Cardiac septum (tissue), 1 donor: ENCODE data around the gene PSD. TPM values are rescaled to one million over a fixed set of nuclear protein-coding genes. Genes with fewer than 3 reads are reported as not detected.

Experiments used
- DNase-seq: peaks from one replicate; pipeline ENCODE4 v3.0.0-alpha.2; 2020; ENCODE audit warnings: low spot score
- intact Hi-C: fragments of 100-400 bp; cut with DNase I; formaldehyde crosslinking; loops from one replicate; pipeline ENCODE4 v1.14.0; 2022
- total RNA-seq: library from RNA; stranded (reverse); fragmentation: NEBNext Ultra II Directional; extraction: Animal tissue kit (Norgen Biotek cat#: 25700); gene quantifications from one replicate; pipeline ENCODE4 v1.2.1, GENCODE V29; 2021
- donor health status: DM: no; HTN: no; CAD: no.

PSD gene
- total RNA-seq, 1 donor from 2014 or later: 1.7 TPM

GRCh38 chr10:102449321-102450123, 30.9 kb upstream of the PSD start:
- intact Hi-C loops: no loop called here
- no peak for DNase-seq

GRCh38 chr10:102444851-102445250, 26.3 kb upstream of the PSD start:
- intact Hi-C loops: no loop called here

GRCh38 chr10:102438374-102438773, 19.8 kb upstream of the PSD start:
- intact Hi-C loops: no loop called here
- DNase-seq: no peak

More at GRCh38 chr10:102444851-102445250, 26.3 kb upstream of the PSD start:
- no peak for DNase-seq

GRCh38 chr10:102437515-102437914, 18.9 kb upstream of the PSD start:
- no peak for DNase-seq
- intact Hi-C loops: no loop called here

- intact Hi-C loops: no loop called here
- no peak for DNase-seq
Measured at GRCh38 chr10:102436312-102436711, 17.7 kb upstream of the PSD start.

- intact Hi-C loops: no loop called here
- DNase-seq: no peak
Measured at GRCh38 chr10:102435529-102436233, 17.1 kb upstream of the PSD start.

- intact Hi-C loops: no loop called here
- no peak for DNase-seq
Measured at GRCh38 chr10:102435133-102435497, 16.5 kb upstream of the PSD start.

- no peak for DNase-seq
Measured at GRCh38 chr10:102434394-102435132, 16.0 kb upstream of the PSD start.

GRCh38 chr10:102433619-102434046, 15.0 kb upstream of the PSD start:
- intact Hi-C loops: loop anchor here (2.0 kb wide), 1 partner anchor 29 kb away; no protein-coding TSS in a partner anchor
- DNase-seq: no peak

More at GRCh38 chr10:102434394-102435132, 16.0 kb upstream of the PSD start:
- intact Hi-C loops: no loop called here

- intact Hi-C loops: loop anchor here (1.0 to 2.0 kb wide), 2 partner anchors 10 to 30 kb away; no protein-coding TSS in a partner anchor
- peak; percentile 99 for DNase-seq
Measured at GRCh38 chr10:102432162-102432950, 13.8 kb upstream of the PSD start, which contains the start of gene CUEDC2. Gene CUEDC2, minus strand, starts transcription at chr10:102432574. Its CDS starts 7,386 bp downstream, at chr10:102425188.

GRCh38 chr10:102431452-102432124, 13.0 kb upstream of the PSD start:
- DNase-seq: no peak
- intact Hi-C loops: loop anchor here (1.0 to 2.0 kb wide), 2 partner anchors 9 to 31 kb away; no protein-coding TSS in a partner anchor

GRCh38 chr10:102429468-102429867, 10.9 kb upstream of the PSD start:
- intact Hi-C loops: no loop called here
- DNase-seq: no peak

- no peak for DNase-seq
- intact Hi-C loops: no loop called here
Measured at GRCh38 chr10:102426803-102427287, 8.3 kb upstream of the PSD start.

GRCh38 chr10:102425444-102425843, 6.9 kb upstream of the PSD start:
- no peak for DNase-seq

GRCh38 chr10:102424916-102425315, 6.3 kb upstream of the PSD start:
- DNase-seq: no peak
- intact Hi-C loops: loop anchor here (5.0 kb wide), 2 partner anchors 77 to 273 kb away; partner anchors contain the start of genes ACTR1A, NOLC1 and SUFU

More at GRCh38 chr10:102425444-102425843, 6.9 kb upstream of the PSD start:
- intact Hi-C loops: no loop called here

GRCh38 chr10:102424145-102424544, 5.6 kb upstream of the PSD start:
- no peak for DNase-seq
- intact Hi-C loops: loop anchor here (5.0 kb wide), 2 partner anchors 78 to 272 kb away; partner anchors contain the start of genes ACTR1A, NOLC1 and SUFU

- DNase-seq: no peak
- intact Hi-C loops: loop anchor here (5.0 kb wide), 2 partner anchors 79 to 271 kb away; partner anchors contain the start of genes ACTR1A, NOLC1 and SUFU
Measured at GRCh38 chr10:102423372-102423968, 4.9 kb upstream of the PSD start.
